HG03159 (cell line): ENCODE measurements around the gene BTBD16.

Source experiments
- ATAC-seq: cut with Tn5 transposase; IDR thresholded peaks from one replicate; pipeline ENCODE4 v1.9.1; 2021; ENCODE audit warnings: mild to moderate bottlenecking, moderate library complexity; ENCODE audit not compliant: unreplicated experiment

The BTBD16 gene

DNA sequence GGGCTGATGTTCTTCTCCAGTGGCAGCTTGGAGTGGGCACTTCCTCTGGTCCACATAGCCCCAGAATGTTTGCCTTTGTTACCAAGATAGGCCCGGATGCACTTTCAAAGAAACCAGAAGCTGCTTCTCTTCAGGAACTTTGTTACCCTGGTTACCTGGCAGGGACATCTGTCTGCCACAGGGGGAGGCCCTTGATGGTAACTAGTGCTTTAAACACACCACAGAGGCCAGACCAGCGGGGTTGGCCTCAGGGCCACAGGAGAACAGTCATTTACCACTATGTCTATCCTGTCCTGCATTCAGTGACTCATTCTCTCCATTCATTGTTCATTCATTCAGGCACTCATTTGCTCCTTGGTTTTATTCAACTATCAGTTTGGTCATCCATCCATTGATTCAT, 91.5 kb downstream of the BTBD16 start:
- no peak for ATAC-seq

GRCh38 chr10:122363311-122363710, 92.2 kb downstream of the BTBD16 start:
- ATAC-seq, result no peak

DNA sequence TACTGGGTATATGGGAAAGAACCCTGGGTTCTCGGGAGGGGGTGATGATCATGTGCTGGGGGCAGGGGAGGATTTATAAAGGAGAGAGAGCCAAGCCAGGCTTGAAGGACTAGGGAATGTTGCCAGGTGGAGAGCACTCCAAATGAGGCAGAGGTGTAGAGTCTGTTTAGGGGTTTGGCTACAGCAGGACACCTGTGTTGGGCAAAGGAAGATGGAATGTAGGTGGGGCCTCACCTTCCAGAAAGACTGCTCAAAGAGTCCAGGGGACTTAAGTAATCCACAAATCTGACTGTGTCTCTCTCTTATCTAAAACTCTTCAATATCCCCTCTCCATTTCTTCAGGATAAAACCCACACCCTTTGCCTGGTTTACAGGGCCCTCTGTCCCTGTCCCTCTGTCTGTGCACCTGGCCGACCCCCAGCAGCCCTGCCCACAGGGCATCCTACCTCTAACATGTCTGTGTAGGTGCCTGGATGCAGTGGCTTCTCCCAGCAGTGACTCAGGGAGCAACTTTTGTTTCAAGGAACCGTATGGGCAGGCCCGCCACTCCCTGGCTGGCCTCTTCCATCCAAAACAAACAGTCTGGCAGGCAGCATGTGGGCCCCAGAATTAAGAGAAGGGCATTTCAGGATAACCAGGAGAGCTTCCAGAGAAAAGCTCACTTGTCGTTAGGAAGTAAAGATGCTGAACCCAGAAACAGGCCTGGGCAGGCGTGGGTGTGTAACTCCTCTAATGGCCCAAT, 92.8 kb downstream of the BTBD16 start:
- no peak for ATAC-seq

DNA sequence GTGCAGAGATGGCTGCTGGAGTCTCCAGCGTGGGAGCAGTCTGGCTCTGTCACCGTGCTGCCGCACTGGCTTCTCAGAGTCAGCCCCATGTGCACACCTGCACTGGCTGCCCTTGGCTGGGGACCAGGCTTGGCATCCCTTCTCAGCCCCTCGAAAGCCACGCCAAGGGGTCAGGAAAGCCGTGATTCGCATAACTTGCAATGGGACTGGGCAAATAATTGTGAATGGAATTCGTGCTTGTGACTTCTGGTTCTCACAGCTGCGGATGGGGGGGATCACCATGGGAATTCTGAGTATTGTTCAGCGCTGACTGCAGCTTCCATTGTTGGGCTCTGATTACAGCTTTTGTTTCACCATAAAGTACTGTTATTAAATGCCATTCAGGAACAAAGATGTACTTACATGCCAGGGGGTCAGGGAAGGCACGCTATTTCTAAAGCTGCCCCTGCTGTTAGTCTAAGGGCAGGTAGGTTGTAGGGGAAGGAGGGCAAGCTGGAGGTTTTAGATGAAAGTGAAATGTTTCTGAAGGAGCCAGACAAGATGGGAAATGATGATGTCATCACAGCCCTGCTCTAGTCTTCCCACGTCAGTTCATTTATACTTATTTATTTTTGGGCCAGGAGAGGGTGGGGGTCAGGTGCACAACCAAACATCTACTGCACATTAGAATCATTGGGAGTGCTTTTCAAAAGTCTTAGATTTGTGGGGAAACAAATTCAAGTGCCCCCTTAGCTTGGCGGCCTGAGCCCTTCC, 97.6 kb downstream of the BTBD16 start:
- ATAC-seq, result no peak

DNA sequence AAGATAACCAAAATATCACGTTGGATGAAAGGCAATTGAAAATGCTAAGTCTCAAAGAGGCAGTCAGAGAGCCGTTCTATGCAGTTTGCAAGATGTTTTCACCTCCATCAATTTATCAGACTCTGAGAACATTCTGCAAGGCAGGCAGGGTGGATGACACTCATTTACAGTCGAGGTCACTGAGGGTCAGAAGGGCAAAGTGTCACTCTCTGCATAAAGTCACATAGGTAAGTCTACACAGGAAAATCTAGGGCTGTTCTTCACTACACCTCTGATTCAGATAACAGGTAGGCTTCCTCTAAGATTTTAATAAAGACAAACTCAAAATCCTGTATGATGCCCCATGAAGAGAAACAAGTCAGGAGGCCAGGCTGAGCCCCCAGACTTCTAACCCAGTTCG, 102.0 kb downstream of the BTBD16 start:
- ATAC-seq, result no peak

GRCh38 chr10:122373721-122374120, 102.6 kb downstream of the BTBD16 start:
- no peak for ATAC-seq

- ATAC-seq, result peak; percentile 96
These were observed 103.3 kb downstream of the BTBD16 start, which contains the start of gene PLEKHA1 for GRCh38 chr10:122374237-122374858. PLEKHA1 (plus strand) TSS chr10:122374708; CDS start chr10:122393201, 18,493 bp downstream.

DNA sequence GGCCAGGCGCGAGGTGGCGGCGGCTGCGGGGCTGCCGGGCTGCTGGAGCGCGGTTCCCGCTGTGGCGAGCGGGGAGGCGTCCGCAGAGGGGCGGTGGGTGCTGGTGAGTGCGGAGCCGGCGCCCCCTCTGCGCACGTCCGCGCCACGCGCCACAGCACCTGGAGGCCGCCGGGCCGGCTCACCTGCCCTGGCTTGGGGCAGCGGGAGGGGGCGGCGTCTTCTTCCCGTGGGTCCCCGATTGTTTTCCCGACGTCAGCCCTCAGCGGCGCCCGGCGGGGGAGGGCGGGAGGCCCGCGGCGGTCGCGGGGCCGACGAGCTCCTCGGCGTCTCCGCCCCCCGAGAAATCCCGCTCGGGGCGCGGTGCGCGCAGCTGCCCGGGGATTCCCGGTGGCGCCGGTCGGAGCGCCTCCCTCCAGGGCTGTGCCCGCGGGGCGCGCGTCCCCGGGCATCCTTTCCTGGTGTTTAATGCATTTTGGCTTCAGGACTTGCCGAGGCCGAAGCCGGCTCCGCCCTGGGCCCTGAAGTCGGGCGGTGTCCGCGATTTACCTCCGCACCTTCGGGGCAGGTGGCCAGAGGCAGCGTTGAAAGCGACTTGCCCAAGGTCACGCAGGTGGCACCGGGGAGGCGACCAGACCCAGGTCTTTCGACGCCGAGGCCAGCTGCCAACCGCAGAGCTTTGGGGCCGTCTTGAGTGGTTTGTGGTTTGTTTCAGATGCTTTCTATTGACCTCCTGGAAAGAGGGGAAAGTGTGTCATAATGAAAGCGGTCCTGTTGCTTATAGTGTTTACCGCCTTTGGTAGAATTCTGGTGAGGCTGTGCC, 104.0 kb downstream of the BTBD16 start:
- peak; percentile 44 for ATAC-seq

DNA sequence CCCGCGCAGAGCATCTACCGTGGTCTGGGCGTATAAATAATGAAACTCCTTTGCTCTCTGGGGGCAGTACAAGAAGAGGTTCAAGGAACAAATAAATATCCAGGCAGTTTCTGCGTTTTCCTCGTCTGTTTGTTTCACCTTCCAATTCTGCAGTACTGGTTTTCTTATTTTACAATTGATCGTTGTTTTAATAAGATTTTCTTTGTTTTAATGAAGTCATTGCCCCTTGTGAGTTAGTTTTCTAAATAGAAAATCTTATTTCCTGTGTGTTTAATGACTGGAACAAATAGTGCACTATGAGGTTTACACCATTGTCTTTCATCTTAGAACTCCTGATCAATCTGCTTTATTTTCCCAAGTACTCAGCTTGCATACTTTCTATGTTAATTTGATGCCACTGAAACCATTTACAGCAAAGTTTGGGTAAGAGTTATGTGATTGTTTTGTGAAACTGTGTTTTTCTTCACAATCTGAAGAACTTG, 104.6 kb downstream of the BTBD16 start:
- ATAC-seq, result no peak

DNA sequence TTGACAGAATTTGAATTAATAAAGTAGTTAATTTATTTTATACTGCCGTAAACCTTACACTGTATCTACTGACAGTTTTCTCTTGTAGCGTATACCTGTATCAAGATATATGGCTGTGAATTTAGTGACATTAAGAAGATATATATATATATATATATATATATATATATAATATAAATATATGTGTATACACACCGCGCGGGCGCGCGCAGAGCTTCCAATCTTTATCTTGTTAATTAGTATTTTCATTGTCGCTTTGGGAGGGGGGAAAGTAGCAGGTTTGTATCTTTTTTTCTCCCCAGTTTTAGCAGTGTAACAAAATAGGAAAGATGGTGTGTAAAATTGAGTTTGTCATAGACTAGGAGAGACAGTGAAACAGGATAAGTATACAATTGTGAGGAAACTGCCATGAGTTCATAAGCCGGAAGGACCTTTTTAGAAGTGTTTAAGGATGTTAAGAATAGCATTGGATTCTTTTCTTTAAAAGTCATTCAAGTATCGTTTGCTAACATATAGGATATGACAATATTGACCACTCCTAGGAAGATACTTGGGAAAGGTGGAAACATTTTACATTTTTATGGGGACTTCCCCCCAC, 105.4 kb downstream of the BTBD16 start:
- no peak for ATAC-seq

GRCh38 chr10:122379041-122379440, 107.9 kb downstream of the BTBD16 start:
- no peak for ATAC-seq

GRCh38 chr10:122379537-122379936, 108.4 kb downstream of the BTBD16 start:
- ATAC-seq, result no peak

GRCh38 chr10:122380703-122381102, 109.6 kb downstream of the BTBD16 start:
- no peak for ATAC-seq

GRCh38 chr10:122381680-122382079, 110.6 kb downstream of the BTBD16 start:
- ATAC-seq, result no peak

GRCh38 chr10:122386514-122386913, 115.4 kb downstream of the BTBD16 start:
- ATAC-seq, result no peak

DNA sequence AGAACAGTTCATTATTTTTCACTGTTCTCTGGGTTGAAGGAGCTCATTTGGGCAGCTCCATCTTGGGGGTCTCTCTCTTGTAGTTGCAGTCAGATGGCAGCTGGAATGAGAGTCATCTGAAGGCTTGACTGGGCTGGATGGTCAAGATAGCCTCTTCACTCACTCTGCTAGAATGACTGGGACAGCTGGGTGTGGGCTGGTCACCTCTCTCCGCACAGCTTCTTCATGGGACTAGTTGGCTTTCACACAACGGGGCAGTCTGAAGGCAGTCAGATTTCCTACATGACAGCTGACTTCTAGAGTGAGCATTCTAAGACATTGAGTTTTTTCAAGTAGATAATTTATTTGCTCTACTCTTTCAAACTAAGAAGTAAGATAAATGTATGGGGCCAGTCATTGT, 116.5 kb downstream of the BTBD16 start:
- no peak for ATAC-seq
